Umbilical cord (tissue), 1 donor: ENCODE results near the gene PITX1. TPM values are rescaled to one million over a fixed set of nuclear protein-coding genes. Genes with fewer than 3 reads are reported as not detected.

Experiments
- total RNA-seq: library from RNA; depleted of rRNA; stranded (reverse); fragments of >200 nt; gene quantifications from one replicate; pipeline ENCODE4 v1.2.3, GENCODE V29; 2014; ENCODE audit warnings: low replicate concordance; ENCODE audit not compliant: insufficient read depth

Gene PITX1
- total RNA-seq, 1 donor from 2014 or later: 17.3 TPM

Other genes starting within 250 kb of the PITX1 start
- 73.2 TPM for gene C5orf24, start 188.3 kb downstream of the PITX1 start, total RNA-seq
- 166 TPM for gene TXNDC15, start 159.9 kb downstream of the PITX1 start, total RNA-seq
- gene PCBD2, start 129.1 kb downstream of the PITX1 start, total RNA-seq: 7.0 TPM
- not detected for gene CATSPER3, start 66.3 kb downstream of the PITX1 start, total RNA-seq